ENCODE results near the gene KIFC1.

- TF ChIP-seq CTCF (IDR thresholded peaks at IDR 0.05) (no peak), EZH2 (IDR thresholded peaks at IDR 0.05; ENCODE audit: borderline replicate concordance, insufficient read depth, low read depth, low read length, poor library complexity, severe bottlenecking) (no peak)
Measured at GRCh38 chr6:33455051-33455450, 63.4 kb downstream of the KIFC1 start.

Data from B cell (primary cell).